ENCODE results near the gene MRPL58. TPM values are rescaled to one million over a fixed set of nuclear protein-coding genes. Genes with fewer than 3 reads are reported as not detected.

Gene MRPL58
- total RNA-seq, 1 experiment from 2014 or later: 55.2 TPM

- TF ChIP-seq TCF7L2 (IDR thresholded peaks at IDR 0.05; ENCODE audit: low read depth, low read length): no peak
- TF ChIP-seq CTCF (IDR thresholded peaks at IDR 0.05): no peak
- ChIA-PET POLR2A (no interaction called here), CTCF (interaction anchor here (0.9 to 1.0 kb wide), 2 partner anchors 65 to 91 kb away, joined by 3 read pairs; no protein-coding TSS in a partner anchor)
- Histone ChIP-seq H3K36me3 (ENCODE audit: control insufficient read depth, insufficient read depth, low read length) (peaks cover 11% of the 10 kb centered on the region; the same call in 1 of the 2 replicates), H3K4me1 (ENCODE audit: control insufficient read depth, insufficient read depth, low read length) (peaks cover 15% of the 10 kb centered on the region), H3K9me3 (ENCODE audit: control insufficient read depth, insufficient read depth, low read depth, low read length) (no peaks in the 10 kb centered on the region), H3K27ac (ENCODE audit: low read length) (peak overlapping the region; percentile 88; the same call in 1 of the 2 replicates), H3K4me3 (ENCODE audit: low read depth in 2 of 2, low read length in 2 of 2) (no peak overlapping the region), H3K27me3 (ENCODE audit: control insufficient read depth, insufficient read depth, low read length) (no peaks in the 10 kb centered on the region)
- no TSS peak for BruUV-seq (replicated peaks)
- in situ Hi-C loops (cut with HindIII; ENCODE audit: low pct_unique_long_range_greater_than_20kb, low sequenced_read_pairs): no loop called here
- ATAC-seq (no peak), DNase-seq (ENCODE audit: low read depth, low spot score) (no peak)
- intact Hi-C loops (cut with micrococcal nuclease; ENCODE audit: unreplicated experiment): no loop called here
These were observed 36.6 kb downstream of the MRPL58 start for GRCh38 chr17:75049057-75049456.

- Histone ChIP-seq H3K9me3 (ENCODE audit: control insufficient read depth, insufficient read depth, low read depth, low read length) (no peaks in the 10 kb centered on the region), H3K4me3 (ENCODE audit: low read depth in 2 of 2, low read length in 2 of 2) (no peak overlapping the region), H3K27ac (ENCODE audit: low read length) (no peak overlapping the region), H3K36me3 (ENCODE audit: control insufficient read depth, insufficient read depth, low read length) (peaks cover 11% of the 10 kb centered on the region; the same call in 1 of the 2 replicates), H3K27me3 (ENCODE audit: control insufficient read depth, insufficient read depth, low read length) (no peaks in the 10 kb centered on the region), H3K4me1 (ENCODE audit: control insufficient read depth, insufficient read depth, low read length) (peaks cover 15% of the 10 kb centered on the region)
- in situ Hi-C loops (cut with HindIII; ENCODE audit: low pct_unique_long_range_greater_than_20kb, low sequenced_read_pairs) (no loop called here), intact Hi-C loops (cut with micrococcal nuclease; ENCODE audit: unreplicated experiment) (no loop called here)
- ATAC-seq (no peak), DNase-seq (ENCODE audit: low read depth, low spot score) (no peak)
- TSS peak; percentile 68 for BruUV-seq (replicated peaks)
- CTCF ChIA-PET: no interaction called here
- POLR2A ChIA-PET: no interaction called here
- no peak for TF ChIP-seq CTCF (IDR thresholded peaks at IDR 0.05)
- no peak for TF ChIP-seq SIN3A (IDR thresholded peaks at IDR 0.05; ENCODE audit: borderline replicate concordance, insufficient read depth, low read depth, low read length)
- no peak for TF ChIP-seq TCF7L2 (IDR thresholded peaks at IDR 0.05; ENCODE audit: low read depth, low read length)
- no peak for TF ChIP-seq POLR2AphosphoS5 (IDR thresholded peaks at IDR 0.05; ENCODE audit: low read depth, low read length)
- no peak for TF ChIP-seq REST (IDR thresholded peaks at IDR 0.05; ENCODE audit: insufficient read depth in 1 of 2, low read depth in 2 of 2, low read length in 1 of 2)
These were observed 37.2 kb downstream of the MRPL58 start for GRCh38 chr17:75049706-75050105.
